Right lobe of liver (tissue), 6 donors: ENCODE results near the gene ATXN10. TPM values are rescaled to one million over a fixed set of nuclear protein-coding genes. Genes with fewer than 3 reads are reported as not detected.
"Not testable (repeated sequence)": the region's sequence is repeated elsewhere in the genome, so short reads cannot be mapped to it uniquely, and the experiment has no call there.

Experiments used
- ATAC-seq, 4 donors: fragments of 200-7000 bp; cut with Tn5 transposase; one replicate each; pipeline ENCODE4 v1.9.1; 2020; ENCODE audit warnings: mild to moderate bottlenecking in 4 of 4, moderate library complexity in 4 of 4
- DNase-seq, 3 donors: peaks; one replicate each; pipeline ENCODE4 v3.0.0-alpha.2; 2020
- H3K27ac ChIP-seq, 3 donors: fragments of 200-600 bp; one replicate each; pipeline ENCODE4 v1.8.0; 2022
- H3K27me3 ChIP-seq, 2 donors: fragments of 200-600 bp; one replicate each; pipeline ENCODE4 v1.8.0; 2022
- H3K36me3 ChIP-seq, 4 donors: fragments of 200-600 bp; sonication (generic) in 1 of 4; one replicate each; pipeline versions ENCODE4 v1.5.1 to v1.8.0; 2017 to 2022; ENCODE audit warnings: control low read depth in 1 of 4
- H3K4me1 ChIP-seq, 4 donors: fragments of 200-600 bp; sonication (generic) in 1 of 4; one replicate each; pipeline versions ENCODE4 v1.5.1 to v1.8.0; 2017 to 2022; ENCODE audit warnings: control low read depth in 1 of 4
- H3K4me3 ChIP-seq, 3 donors: fragments of 200-600 bp; one replicate each; pipeline ENCODE4 v1.8.0; 2022
- H3K9me3 ChIP-seq, 4 donors: fragments of 200-600 bp; sonication (generic) in 1 of 4; one replicate each; pipeline versions ENCODE4 v1.5.1 to v1.8.0; 2017 to 2022; ENCODE audit warnings: control low read depth in 1 of 4
- CTCF ChIP-seq, 4 donors: fragments of 200-600 bp in 3 of 4; fragments of 450-650 bp in 1 of 4; IDR thresholded peaks; one replicate each; pipeline versions ENCODE4 v1.5.1 to v1.8.0; 2016 to 2022; ENCODE audit warnings: antibody characterized with exemption in 4 of 4, mild to moderate bottlenecking in 2 of 4
- POLR2A ChIP-seq: fragments of 450-650 bp; IDR thresholded peaks from one replicate; pipeline ENCODE4 v1.6.1; 2017; ENCODE audit warnings: antibody characterized with exemption, mild to moderate bottlenecking
- WGBS: methylation state at CpG from one replicate; pipeline ENCODE4 v1.1.6; 2018; ENCODE audit warnings: low coverage, low lambda C conversion rate; ENCODE audit not compliant: insufficient coverage; ENCODE audit errors: missing lambda C conversion rate; 5-methylcytosine and 5-hydroxymethylcytosine counted together
- intact Hi-C, 2 donors: fragments of 100-400 bp; cut with DNase I; formaldehyde crosslinking; loops; one replicate each; pipeline versions ENCODE4 v1.11.2 to v1.14.1; 2022
- total RNA-seq, 6 experiments: library from RNA; depleted of rRNA in 2 of 6; stranded (reverse); fragments of >200 nt in 2 of 6; fragmentation: NEBNext Ultra II Directional in 3 of 6; extraction: Animal tissue kit (Norgen Biotek cat#: 25700) in 3 of 6; gene quantifications; one replicate each; pipeline versions ENCODE4 v1.1.0 to v1.2.4, GENCODE V29; 2016 to 2023
- donor health status: DM: no; HTN: yes; CAD: no.
- donor health status: DM: no; HTN: no; CAD: no.
- donor health status: DM: no; HTN: no; CAD: no.
- donor health status: DM: no; HTN: yes; CAD: no.
- donor health status: DM: no; HTN: yes; CAD: no.

ATXN10 gene
- total RNA-seq, 6 experiments from 2014 or later: 70.0 to 118 (median 84.3) TPM

GRCh38 chr22:45709060-45709739 is 37.6 kb downstream of the ATXN10 start:
- ATAC-seq: peak in 3 of 4 donors; percentile 17 to 79 (median 50)
- DNase-seq: peak in 1 of 3 donors; percentile 44
- Histone ChIP-seq H3K4me1 (peaks cover 0 to 33% (median 14%) of the 10 kb centered on the region in 4 donors), H3K9me3 (no peaks in the 10 kb centered on the region), H3K4me3 (no peak overlapping the region), H3K27ac (peak overlapping the region in 2 of 3 donors; percentile 21 to 79), H3K36me3 (peaks cover 0 to 9% (median 0%) of the 10 kb centered on the region in 4 donors), H3K27me3 (no peaks in the 10 kb centered on the region)
- intact Hi-C loops: no loop called here
- 65% methylated on average over 5 of the region's 5 CpGs for WGBS
- no peak for TF ChIP-seq CTCF (IDR thresholded peaks at IDR 0.05)
- no peak for TF ChIP-seq POLR2A

GRCh38 chr22:45709866-45710265 is 38.2 kb downstream of the ATXN10 start:
- Histone ChIP-seq H3K27ac (peak overlapping the region; percentile 5 to 79 (median 21)), H3K36me3 (peaks cover 0 to 5% (median 0%) of the 10 kb centered on the region in 4 donors), H3K9me3 (no peaks in the 10 kb centered on the region), H3K4me3 (no peak overlapping the region), H3K27me3 (no peaks in the 10 kb centered on the region), H3K4me1 (peaks cover 0 to 33% (median 14%) of the 10 kb centered on the region in 4 donors)
- intact Hi-C loops: no loop called here
- TF ChIP-seq POLR2A (no peak), CTCF (IDR thresholded peaks at IDR 0.05) (no peak)
- no peak for DNase-seq
- peak in 1 of 4 donors; percentile 74 for ATAC-seq
- 61% methylated on average over 2 of the region's 2 CpGs for WGBS

- H3K27me3 ChIP-seq: no peaks in the 10 kb centered on the region
- H3K27ac ChIP-seq: no peak overlapping the region
- WGBS: 66% methylated on average over 3 of the region's 3 CpGs
- ATAC-seq (no peak), DNase-seq (no peak)
- H3K4me3 ChIP-seq: no peak overlapping the region
- intact Hi-C loops: no loop called here
- no peak for TF ChIP-seq POLR2A
- no peak for TF ChIP-seq CTCF (IDR thresholded peaks at IDR 0.05)
- peaks cover 0 to 5% (median 0%) of the 10 kb centered on the region in 4 donors for H3K36me3 ChIP-seq
- H3K9me3 ChIP-seq: no peaks in the 10 kb centered on the region
- peaks cover 0 to 33% (median 14%) of the 10 kb centered on the region in 4 donors for H3K4me1 ChIP-seq
Observed at GRCh38 chr22:45710469-45710868, 38.8 kb downstream of the ATXN10 start.

- H3K36me3 ChIP-seq, H3K27ac ChIP-seq, ATAC-seq, DNase-seq, intact Hi-C loops, H3K4me3 ChIP-seq, H3K9me3 ChIP-seq, H3K27me3 ChIP-seq, H3K4me1 ChIP-seq: not testable (repeated sequence)
- 98% methylated on average over 4 of the region's 4 CpGs for WGBS
Observed at GRCh38 chr22:45714390-45714789, 42.8 kb downstream of the ATXN10 start.

GRCh38 chr22:45717789-45718188 is 46.2 kb downstream of the ATXN10 start:
- WGBS: 91% methylated on average over 1 of the region's 1 CpG
- H3K9me3 ChIP-seq: no peaks in the 10 kb centered on the region
- no peak overlapping the region for H3K4me3 ChIP-seq
- DNase-seq (no peak), ATAC-seq (no peak)
- TF ChIP-seq CTCF (IDR thresholded peaks at IDR 0.05) (no peak), POLR2A (no peak)
- peaks cover 0 to 16% (median 0%) of the 10 kb centered on the region in 4 donors for H3K4me1 ChIP-seq
- intact Hi-C loops: no loop called here
- H3K27ac ChIP-seq: no peak overlapping the region
- no peaks in the 10 kb centered on the region for H3K27me3 ChIP-seq
- H3K36me3 ChIP-seq: no peaks in the 10 kb centered on the region
